GM21717 (cell line): ENCODE data around the gene ZNF362.

Experiments used
- ATAC-seq: cut with Tn5 transposase; IDR thresholded peaks from one replicate; pipeline ENCODE4 v1.9.1; 2021; ENCODE audit warnings: mild to moderate bottlenecking, moderate library complexity; ENCODE audit not compliant: unreplicated experiment

Gene ZNF362

DNA sequence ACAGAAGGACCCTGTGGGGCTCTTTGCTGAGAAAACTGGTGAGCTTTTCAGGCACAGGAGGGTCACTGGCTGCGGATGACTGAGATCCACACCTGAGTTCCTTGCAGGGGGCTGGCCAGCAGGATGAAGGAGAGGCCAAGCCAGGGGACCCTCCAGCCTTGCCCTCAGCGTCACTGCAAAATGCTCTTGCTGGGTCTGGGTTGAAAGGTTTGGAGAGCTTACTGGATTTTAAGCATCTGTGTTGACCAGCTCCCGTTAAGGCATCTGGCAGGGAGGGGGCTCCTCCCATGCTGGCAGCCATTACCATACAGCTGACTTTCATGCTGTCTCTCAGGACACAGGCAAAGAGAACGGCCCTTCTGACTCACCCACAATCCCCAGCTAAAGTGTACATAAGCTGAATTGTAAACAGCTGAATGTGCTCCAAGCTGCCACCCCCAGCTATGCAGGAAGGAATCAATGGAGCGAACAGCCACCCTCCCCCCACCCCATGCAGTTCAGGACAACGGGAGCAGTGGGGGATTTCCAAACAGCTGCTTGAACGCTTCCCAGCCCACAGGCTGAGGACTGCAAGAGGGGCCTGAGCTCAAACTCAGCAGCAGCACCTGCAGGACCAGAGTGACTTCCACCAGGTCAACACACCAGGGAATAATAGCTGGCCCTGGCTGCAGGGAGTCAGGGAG lies 85.9 kb downstream of the ZNF362 start:
- no peak for ATAC-seq

GRCh38 chr1:33343539-33343938 lies 87.2 kb downstream of the ZNF362 start:
- ATAC-seq = no peak

DNA sequence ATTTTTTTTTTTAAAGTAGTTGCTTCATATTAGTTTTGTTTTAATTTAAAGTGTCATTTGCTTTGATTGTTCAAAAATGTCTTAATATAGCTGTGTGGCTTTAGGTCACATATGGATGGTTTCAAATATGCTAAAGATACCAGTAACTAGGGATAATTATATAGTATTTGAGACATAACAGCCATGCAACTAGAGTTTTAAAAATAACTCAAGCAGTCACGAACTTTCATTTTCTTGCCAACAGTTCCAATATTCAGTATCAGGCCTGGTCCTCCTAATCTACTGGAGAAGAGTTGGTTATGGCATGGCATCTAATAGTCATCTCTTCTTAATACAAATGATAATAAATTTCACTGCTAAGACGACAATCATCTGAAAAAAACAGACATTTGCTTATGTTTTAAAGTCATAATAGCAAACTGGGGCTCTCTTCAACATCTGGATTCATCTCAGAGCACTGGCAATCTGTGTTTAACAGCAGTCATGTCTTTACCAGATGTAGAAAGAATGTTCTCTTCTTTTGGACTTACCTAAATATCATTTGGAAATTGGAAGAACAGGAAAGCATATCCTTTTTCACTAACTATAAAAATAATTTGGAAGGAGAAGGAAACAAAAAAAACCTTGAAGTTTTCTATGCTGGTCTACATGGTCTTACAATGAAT lies 88.7 kb downstream of the ZNF362 start:
- no peak for ATAC-seq

GRCh38 chr1:33346533-33346926 lies 90.2 kb downstream of the ZNF362 start:
- ATAC-seq = no peak

DNA sequence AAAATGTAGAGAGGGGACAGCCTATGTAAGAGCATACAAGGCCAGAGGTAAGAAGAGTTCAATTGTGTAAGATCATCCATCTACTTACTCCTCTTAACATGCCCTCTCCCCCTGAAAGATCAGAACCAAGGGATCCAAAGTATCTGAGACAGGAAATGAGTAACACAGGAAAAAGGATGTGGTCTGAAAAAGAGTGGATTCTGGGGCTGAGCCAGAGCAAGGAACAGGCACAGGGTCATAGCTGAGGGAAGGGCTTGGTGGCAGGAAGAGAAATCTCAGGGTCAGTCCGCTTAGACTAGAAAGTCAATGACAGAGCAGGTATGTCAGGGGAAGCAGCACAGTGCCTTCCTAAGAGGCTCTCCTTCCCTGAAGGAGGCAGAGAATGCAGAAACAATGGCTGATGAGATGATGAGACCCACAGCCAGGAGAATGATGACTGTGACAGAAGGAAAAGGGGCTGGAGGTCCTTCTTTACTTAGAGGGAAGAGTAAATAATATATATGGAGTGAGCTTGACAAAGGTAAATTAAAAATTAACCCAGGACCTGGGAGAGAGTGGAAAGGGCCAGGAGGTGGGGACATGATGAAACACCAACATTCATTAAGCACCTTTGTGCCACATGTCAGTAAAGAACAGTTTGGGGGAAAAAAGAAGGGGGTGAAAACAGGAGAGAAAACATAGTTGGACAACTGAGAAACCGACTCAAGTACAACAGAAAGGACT lies 90.8 kb downstream of the ZNF362 start:
- ATAC-seq = no peak

DNA sequence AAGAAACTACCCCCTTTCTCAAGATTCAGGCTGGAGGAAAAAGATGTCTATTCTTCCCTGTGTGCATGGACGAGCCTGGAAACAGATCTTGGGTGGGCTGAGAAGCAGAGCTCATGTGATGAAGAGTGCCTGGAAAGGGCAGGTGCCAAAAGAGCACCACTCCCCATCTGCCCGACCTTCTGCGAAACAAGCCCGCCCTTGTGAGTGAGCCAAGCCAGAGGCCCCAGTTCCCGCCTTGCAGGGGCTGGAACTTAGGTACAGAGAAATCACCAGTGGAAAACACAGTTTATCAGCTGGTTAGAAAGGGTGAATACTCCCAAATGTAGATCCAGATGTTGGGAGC lies 91.3 kb downstream of the ZNF362 start:
- no peak for ATAC-seq

DNA sequence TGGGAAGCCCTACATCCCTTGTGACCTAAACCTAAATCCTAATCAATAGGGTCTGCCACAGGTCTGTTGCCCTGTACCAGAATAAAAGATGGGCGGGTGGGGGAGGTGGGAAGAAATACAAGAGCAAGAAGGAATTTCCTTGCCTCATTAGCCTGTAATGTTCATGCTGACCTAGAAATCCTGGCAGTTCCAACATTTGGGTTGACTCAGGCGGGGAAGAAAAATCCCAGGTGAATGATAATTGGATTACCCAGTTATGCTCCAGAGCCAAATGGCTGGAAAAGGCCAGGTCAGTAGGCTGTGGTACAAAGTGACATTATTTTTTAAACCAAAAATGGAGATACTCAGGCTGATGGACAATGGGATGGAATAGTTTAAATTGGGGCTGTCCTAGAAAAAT lies 91.9 kb downstream of the ZNF362 start:
- no peak for ATAC-seq

DNA sequence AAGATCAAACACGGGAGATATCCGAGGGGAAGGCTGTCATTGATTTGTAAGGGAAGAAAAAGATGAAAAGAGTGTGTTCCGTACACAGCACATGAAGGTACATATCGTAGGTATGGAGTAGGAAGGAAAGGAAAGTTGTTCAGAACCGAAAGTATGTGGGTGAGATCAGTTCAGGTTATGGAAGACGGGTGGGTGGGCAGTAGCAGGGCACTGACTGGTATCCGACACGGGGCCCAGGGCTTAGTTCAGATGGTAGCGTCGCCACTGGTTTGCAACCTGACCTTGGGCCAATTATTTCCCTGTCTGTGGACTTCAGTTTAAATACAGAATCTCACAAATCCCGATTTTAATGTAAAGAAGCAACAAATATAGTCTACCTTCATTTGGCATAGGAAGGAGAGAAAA lies 92.4 kb downstream of the ZNF362 start:
- ATAC-seq = no peak

DNA sequence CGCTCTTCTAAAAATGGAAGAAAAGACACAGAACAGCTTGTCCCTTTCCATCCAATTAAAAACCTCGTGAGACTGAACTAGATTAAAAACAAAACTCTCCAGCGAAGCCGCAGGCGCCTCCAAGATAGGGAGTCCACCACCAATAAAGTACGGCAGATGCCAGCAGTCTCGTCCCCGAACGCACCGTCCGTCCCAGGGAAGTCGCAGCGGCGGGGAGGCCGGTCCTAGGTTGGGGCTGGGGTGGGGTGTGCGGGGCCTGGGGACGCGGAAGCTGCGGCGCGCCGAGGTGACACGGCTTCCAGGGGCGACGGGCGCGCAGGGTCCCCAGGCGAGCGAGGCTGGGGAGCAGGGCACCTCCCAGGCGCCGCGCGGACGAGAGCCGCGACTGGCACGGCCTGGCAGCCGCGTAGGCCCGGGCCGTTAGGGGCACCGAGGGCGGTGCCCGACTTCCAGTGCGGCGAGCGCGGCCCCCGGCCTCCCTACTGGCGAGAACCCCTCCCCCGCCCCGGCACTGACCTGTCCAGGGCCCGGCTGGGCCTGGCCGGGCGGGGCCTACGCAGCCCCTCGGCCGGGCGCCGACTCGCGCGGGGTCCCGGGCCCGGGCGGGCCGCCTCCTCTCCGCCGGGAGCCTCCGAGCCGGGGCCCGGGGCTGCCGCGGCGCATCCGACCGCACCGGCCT lies 92.9 kb downstream of the ZNF362 start:
- ATAC-seq = peak; percentile 38

- ATAC-seq = peak; percentile 70
Observed at GRCh38 chr1:33349778-33350610, 93.7 kb downstream of the ZNF362 start.
